Prostate gland (tissue), 2 donors: Measurements from ENCODE around the gene E2F3. TPM values are rescaled to one million over a fixed set of nuclear protein-coding genes. Genes with fewer than 3 reads are reported as not detected.

Source experiments
- DNase-seq: peaks from one replicate; pipeline ENCODE4 v3.0.0-alpha.2; 2019; ENCODE audit warnings: low spot score
- H3K27ac ChIP-seq, 2 donors: fragments of 200-600 bp; sonication (generic); 2 replicates each; pipeline ENCODE4 v1.5.1; 2017 to 2019
- H3K27me3 ChIP-seq: fragments of 200-600 bp; sonication (generic); replicated peaks from 2 replicates; pipeline ENCODE4 v1.5.1; 2019; ENCODE audit not compliant: insufficient read depth
- H3K36me3 ChIP-seq, 2 donors: fragments of 200-600 bp; sonication (generic); 1 replicate in 1 of 2; 2 replicates in 1 of 2; pipeline versions ENCODE4 v1.5.1 to v1.8.1; 2017 to 2019
- H3K4me1 ChIP-seq: fragments of 200-600 bp; sonication (generic); replicated peaks from 2 replicates; pipeline ENCODE4 v1.5.1; 2019
- H3K4me3 ChIP-seq, 2 donors: fragments of 200-600 bp; sonication (generic); 2 replicates each; pipeline ENCODE4 v1.5.1; 2017 to 2019
- H3K9me3 ChIP-seq: fragments of 200-600 bp; sonication (generic); 2 replicates; pipeline ENCODE4 v1.5.1; 2017
- POLR2A ChIP-seq: fragments of 450-650 bp; IDR thresholded peaks from one replicate; pipeline ENCODE4 v1.6.1; 2016; ENCODE audit warnings: antibody characterized with exemption, mild to moderate bottlenecking
- POLR2AphosphoS5 ChIP-seq: sonication (generic); formaldehyde crosslinking; IDR thresholded peaks from one replicate; pipeline ENCODE4 v1.6.1; 2017; ENCODE audit warnings: antibody characterized with exemption
- WGBS: methylation state at CpG from one replicate; pipeline ENCODE4 v1.1.5; 2018; 5-methylcytosine and 5-hydroxymethylcytosine counted together
- intact Hi-C: fragments of 100-400 bp; cut with DNase I; formaldehyde crosslinking; loops from one replicate; pipeline ENCODE4 v1.14.2; 2022
- total RNA-seq, 2 donors: library from RNA; depleted of rRNA; stranded (reverse); fragments of >200 nt; gene quantifications; one replicate each; pipeline ENCODE4 v1.1.0, GENCODE V29; 2016
- TF ChIP-seq, protein P1 (sequence below), 4 experiments: fragments of 200-600 bp in 2 of 4; fragments of 450-650 bp in 2 of 4; sonication (generic) in 2 of 4; IDR thresholded peaks; 1 replicate in 3 of 4; 2 replicates in 1 of 4; pipeline ENCODE4 v1.5.1; 2016 to 2019; ENCODE audit warnings: antibody characterized with exemption in 4 of 4, mild to moderate bottlenecking in 2 of 4, moderate library complexity in 2 of 4

Gene E2F3
- total RNA-seq, 2 donors from 2014 or later = 3.7 to 5.5 TPM

DNA sequence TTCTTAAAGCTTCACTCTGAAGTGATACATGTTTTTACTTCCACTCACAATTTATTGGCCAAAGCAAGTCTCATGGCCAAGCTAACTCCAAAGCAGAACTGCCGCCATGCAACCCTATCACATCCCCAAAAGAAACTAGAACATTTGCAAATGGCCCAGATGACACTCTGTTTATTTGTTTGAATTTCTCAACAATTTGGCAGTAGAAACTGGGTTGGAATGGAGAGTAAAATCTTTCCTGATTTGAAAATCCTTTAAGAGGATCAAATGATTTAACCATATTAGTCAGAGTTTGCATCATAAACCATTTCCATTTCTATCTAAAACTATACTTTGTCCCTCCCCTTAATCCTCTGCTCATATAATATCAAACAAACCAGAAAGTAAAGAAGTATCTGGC, 39.1 kb upstream of the E2F3 start:
- no peaks in the 10 kb centered on the region for H3K36me3 ChIP-seq
- H3K27ac ChIP-seq = no peak overlapping the region
- intact Hi-C loops = no loop called here
- 84% methylated on average over 1 of the region's 1 CpG for WGBS
- no peaks in the 10 kb centered on the region for H3K9me3 ChIP-seq
- DNase-seq = no peak
- TF ChIP-seq, protein P1, sequence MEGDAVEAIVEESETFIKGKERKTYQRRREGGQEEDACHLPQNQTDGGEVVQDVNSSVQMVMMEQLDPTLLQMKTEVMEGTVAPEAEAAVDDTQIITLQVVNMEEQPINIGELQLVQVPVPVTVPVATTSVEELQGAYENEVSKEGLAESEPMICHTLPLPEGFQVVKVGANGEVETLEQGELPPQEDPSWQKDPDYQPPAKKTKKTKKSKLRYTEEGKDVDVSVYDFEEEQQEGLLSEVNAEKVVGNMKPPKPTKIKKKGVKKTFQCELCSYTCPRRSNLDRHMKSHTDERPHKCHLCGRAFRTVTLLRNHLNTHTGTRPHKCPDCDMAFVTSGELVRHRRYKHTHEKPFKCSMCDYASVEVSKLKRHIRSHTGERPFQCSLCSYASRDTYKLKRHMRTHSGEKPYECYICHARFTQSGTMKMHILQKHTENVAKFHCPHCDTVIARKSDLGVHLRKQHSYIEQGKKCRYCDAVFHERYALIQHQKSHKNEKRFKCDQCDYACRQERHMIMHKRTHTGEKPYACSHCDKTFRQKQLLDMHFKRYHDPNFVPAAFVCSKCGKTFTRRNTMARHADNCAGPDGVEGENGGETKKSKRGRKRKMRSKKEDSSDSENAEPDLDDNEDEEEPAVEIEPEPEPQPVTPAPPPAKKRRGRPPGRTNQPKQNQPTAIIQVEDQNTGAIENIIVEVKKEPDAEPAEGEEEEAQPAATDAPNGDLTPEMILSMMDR (IDR thresholded peaks at IDR 0.05) = no peak
- no peak for TF ChIP-seq POLR2AphosphoS5
- no peak for TF ChIP-seq POLR2A
- no peaks in the 10 kb centered on the region for H3K4me1 ChIP-seq
- no peak overlapping the region for H3K4me3 ChIP-seq
- H3K27me3 ChIP-seq = no peaks in the 10 kb centered on the region

DNA sequence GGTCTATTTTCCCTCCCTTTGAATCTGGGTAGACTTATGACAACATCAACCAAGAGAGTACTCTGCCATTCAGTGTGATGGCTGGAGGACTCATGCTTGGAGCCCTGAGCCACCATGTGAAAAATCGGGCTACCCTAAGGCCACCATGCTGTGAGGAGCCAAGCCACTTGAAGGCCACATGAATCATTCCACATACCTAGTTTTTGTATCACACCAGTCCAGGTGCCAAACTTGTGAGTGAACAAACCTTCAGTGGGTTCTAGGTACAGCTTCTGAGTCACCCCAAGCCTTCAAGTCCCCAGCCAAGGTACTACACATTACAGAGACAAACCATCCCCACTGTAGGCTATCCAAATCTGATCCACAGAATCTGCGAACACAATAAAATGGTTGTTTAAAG, 37.4 kb upstream of the E2F3 start:
- DNase-seq = no peak
- 97% methylated on average over 2 of the region's 2 CpGs for WGBS
- Histone ChIP-seq H3K36me3 (no peaks in the 10 kb centered on the region), H3K27ac (no peak overlapping the region), H3K27me3 (no peaks in the 10 kb centered on the region), H3K4me3 (no peak overlapping the region), H3K9me3 (no peaks in the 10 kb centered on the region), H3K4me1 (no peaks in the 10 kb centered on the region)
- TF ChIP-seq, protein P1 (IDR thresholded peaks at IDR 0.05) = no peak
- no peak for TF ChIP-seq POLR2AphosphoS5
- TF ChIP-seq POLR2A = no peak
- intact Hi-C loops = no loop called here

DNA sequence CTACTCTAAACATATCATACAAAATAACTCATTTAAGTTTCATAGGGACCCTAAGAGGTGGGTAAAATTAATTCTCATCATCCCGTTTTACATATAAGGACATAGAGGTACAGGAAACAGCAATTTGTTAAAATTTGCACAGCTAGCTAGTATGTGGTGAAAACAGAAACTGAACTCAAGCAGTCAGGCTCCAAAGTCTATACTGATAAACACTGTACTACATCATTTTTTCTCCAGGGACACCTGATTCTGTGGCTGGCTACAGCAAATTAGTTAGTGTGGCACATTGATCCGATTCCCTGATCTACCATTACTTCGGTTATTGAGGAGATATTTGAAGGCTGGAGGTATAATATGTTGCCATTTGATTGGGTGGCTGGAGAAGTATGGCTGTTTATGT, 36.2 kb upstream of the E2F3 start:
- no peak for TF ChIP-seq POLR2AphosphoS5
- TF ChIP-seq, protein P1 (IDR thresholded peaks at IDR 0.05) = no peak
- no peak for TF ChIP-seq POLR2A
- no peaks in the 10 kb centered on the region for H3K27me3 ChIP-seq
- no peaks in the 10 kb centered on the region for H3K9me3 ChIP-seq
- intact Hi-C loops = no loop called here
- no peak overlapping the region for H3K27ac ChIP-seq
- H3K4me1 ChIP-seq = no peaks in the 10 kb centered on the region
- no peak overlapping the region for H3K4me3 ChIP-seq
- DNase-seq = no peak
- H3K36me3 ChIP-seq = no peaks in the 10 kb centered on the region
- WGBS = 92% methylated on average over 3 of the region's 3 CpGs

DNA sequence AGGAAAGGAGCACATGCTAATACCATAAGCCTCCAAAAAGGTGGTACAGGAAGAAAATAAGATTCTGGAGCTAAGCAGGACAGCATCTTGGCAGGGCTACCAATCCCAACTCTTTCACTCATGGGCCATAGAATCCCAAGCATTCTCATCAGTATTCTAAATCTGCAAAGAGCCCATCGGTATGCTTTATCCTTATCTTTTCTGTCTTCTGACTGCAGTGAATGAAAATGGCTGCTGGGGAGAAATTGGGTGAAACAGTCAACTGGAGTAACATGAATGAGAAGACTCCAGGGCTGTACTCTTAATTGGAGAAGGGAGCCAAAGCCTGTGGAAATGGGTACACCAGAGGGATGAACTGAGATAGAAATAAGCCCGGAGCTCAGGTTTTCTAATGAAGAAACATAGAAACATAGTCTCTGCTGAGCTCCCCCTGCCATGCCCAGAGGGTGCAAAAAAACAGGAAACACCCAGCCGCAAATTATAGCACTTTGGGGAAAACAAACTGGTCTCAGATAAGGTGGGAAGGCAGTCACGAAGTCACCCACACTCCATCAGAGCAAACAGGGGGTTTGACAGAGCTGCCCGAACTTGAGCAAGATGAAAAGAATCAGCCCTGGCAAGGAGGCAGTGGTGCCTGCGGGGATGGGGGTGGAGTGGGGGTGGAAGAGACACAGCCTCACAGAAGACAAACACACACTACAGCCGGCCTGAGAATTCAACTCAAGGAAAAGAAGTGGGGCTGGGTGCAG, 35.4 kb upstream of the E2F3 start:
- no peak for DNase-seq
- Histone ChIP-seq H3K27ac (no peak overlapping the region), H3K27me3 (no peaks in the 10 kb centered on the region), H3K4me3 (no peak overlapping the region), H3K4me1 (no peaks in the 10 kb centered on the region), H3K36me3 (no peaks in the 10 kb centered on the region), H3K9me3 (no peaks in the 10 kb centered on the region)
- 25% methylated on average over 7 of the region's 7 CpGs for WGBS
- intact Hi-C loops = no loop called here
- TF ChIP-seq POLR2AphosphoS5 (no peak), POLR2A (no peak)
- TF ChIP-seq, protein P1 (IDR thresholded peaks at IDR 0.05) = no peak

DNA sequence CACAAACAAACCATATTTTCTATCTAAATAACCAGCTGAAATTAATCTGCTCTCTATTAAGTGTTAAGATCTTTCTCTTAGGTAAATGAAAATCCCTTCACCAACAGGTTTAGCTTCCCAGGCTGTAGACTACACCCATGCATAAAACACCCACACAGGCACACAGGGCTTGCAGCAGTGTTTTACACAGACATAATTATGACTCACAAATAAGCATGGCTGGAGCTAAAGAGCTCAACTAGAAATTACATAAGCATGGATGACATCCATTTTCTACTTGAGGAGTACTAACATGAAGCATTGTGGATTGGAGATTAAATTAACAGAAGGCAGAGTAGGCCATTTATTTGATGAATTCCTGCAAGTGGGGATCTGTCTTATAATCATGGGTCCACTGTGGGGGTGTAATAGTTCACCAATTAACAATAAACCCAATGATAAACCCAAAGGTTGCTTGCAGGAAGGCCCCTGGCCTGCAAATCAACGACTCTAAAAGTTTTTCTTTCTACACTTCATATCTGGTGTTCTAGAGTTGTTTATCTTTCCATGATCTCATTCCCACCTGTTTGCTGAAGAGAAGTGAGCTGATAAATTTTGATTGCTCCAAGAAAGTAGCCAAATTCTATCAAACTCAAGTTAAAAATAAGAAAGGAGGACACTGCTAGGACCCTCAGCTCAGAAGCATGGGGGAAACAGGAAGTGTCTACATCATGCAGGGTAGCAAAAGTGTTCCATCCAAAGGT, 33.8 kb upstream of the E2F3 start:
- H3K27ac ChIP-seq = no peak overlapping the region
- 26% methylated on average over 1 of the region's 1 CpG for WGBS
- no peak for DNase-seq

More for the DNA sequence above, 33.8 kb upstream of the E2F3 start:
- no peaks in the 10 kb centered on the region for H3K4me1 ChIP-seq
- H3K4me3 ChIP-seq = no peak overlapping the region
- no peaks in the 10 kb centered on the region for H3K9me3 ChIP-seq
- intact Hi-C loops = no loop called here
- H3K27me3 ChIP-seq = no peaks in the 10 kb centered on the region
- TF ChIP-seq POLR2A = no peak
- no peak for TF ChIP-seq POLR2AphosphoS5
- TF ChIP-seq, protein P1 (IDR thresholded peaks at IDR 0.05) = no peak
- no peaks in the 10 kb centered on the region for H3K36me3 ChIP-seq
